Mesenchymal stem cell (in vitro differentiated cells and primary cell): Measurements from ENCODE around the gene KRTAP10-8.
"Not testable (repeated sequence)": the region's sequence is repeated elsewhere in the genome, so short reads cannot be mapped to it uniquely, and the experiment has no call there.

Experiments used
- DNase-seq: peaks from one replicate; pipeline ENCODE4 v3.0.0-alpha.2; 2013
- H2AFZ ChIP-seq: one replicate; pipeline ENCODE4 v1.6.1; 2013; ENCODE audit warnings: low read depth, mild to moderate bottlenecking, control low read depth, inconsistent platforms, low read length, moderate library complexity
- H2AK5ac ChIP-seq: 2 replicates; pipeline ENCODE4 v1.6.1; 2013; ENCODE audit warnings: low read length, moderate library complexity, mild to moderate bottlenecking, inconsistent platforms; ENCODE audit not compliant: severe bottlenecking
- H2BK120ac ChIP-seq: one replicate; pipeline ENCODE4 v1.6.1; 2013; ENCODE audit warnings: low read depth, mild to moderate bottlenecking, inconsistent platforms, low read length, moderate library complexity
- H2BK12ac ChIP-seq, 2 experiments: one replicate each; pipeline ENCODE4 v1.6.1; 2013; ENCODE audit warnings: inconsistent platforms in 2 of 2, low read length in 2 of 2, mild to moderate bottlenecking in 2 of 2, moderate library complexity in 2 of 2, control low read depth in 1 of 2
- H2BK15ac ChIP-seq: one replicate; pipeline ENCODE4 v1.6.1; 2013; ENCODE audit warnings: mild to moderate bottlenecking, low read depth, inconsistent platforms; ENCODE audit not compliant: poor library complexity, severe bottlenecking
- H2BK5ac ChIP-seq: 2 replicates; pipeline ENCODE4 v1.6.1; 2013; ENCODE audit warnings: low read depth, mild to moderate bottlenecking, low read length, control low read depth, inconsistent platforms; ENCODE audit not compliant: poor library complexity, severe bottlenecking
- H3K14ac ChIP-seq, 2 experiments: one replicate each; pipeline ENCODE4 v1.6.1; 2013; ENCODE audit warnings: inconsistent platforms in 2 of 2, low read length in 2 of 2, control low read depth in 1 of 2, mild to moderate bottlenecking in 1 of 2, moderate library complexity in 1 of 2
- H3K18ac ChIP-seq, 2 experiments: one replicate each; pipeline ENCODE4 v1.6.1; 2013; ENCODE audit warnings: inconsistent platforms in 2 of 2, low read length in 2 of 2, control low read depth in 1 of 2, low read depth in 1 of 2, mild to moderate bottlenecking in 1 of 2
- H3K23ac ChIP-seq, 2 experiments: one replicate each; pipeline ENCODE4 v1.6.1; 2013; ENCODE audit warnings: inconsistent platforms in 2 of 2, low read length in 2 of 2, mild to moderate bottlenecking in 2 of 2, moderate library complexity in 2 of 2, control low read depth in 1 of 2
- H3K27ac ChIP-seq: 2 replicates; pipeline ENCODE4 v1.5.1; 2013; ENCODE audit warnings: mild to moderate bottlenecking, moderate library complexity, low read length, control low read depth, inconsistent platforms; ENCODE audit not compliant: poor library complexity, severe bottlenecking
- H3K27me3 ChIP-seq, 2 experiments: 2 replicates each; pipeline versions ENCODE4 v1.6.1 to v1.7.0; 2013; ENCODE audit warnings: low read length in 2 of 2, mild to moderate bottlenecking in 2 of 2, moderate library complexity in 2 of 2, control low read depth in 1 of 2, inconsistent platforms in 1 of 2; ENCODE audit not compliant: control insufficient read depth in 1 of 2, insufficient read depth in 1 of 2
- H3K36me3 ChIP-seq, 2 experiments: 2 replicates each; pipeline versions ENCODE4 v1.6.1 to v1.7.0; 2013; ENCODE audit warnings: low read length in 2 of 2, control low read depth in 1 of 2, inconsistent platforms in 1 of 2, low read depth in 1 of 2, mild to moderate bottlenecking in 1 of 2; ENCODE audit not compliant: insufficient read depth in 2 of 2, control insufficient read depth in 1 of 2
- H3K4ac ChIP-seq, 2 experiments: one replicate each; pipeline ENCODE4 v1.6.1; 2013; ENCODE audit warnings: inconsistent platforms in 2 of 2, low read length in 2 of 2, mild to moderate bottlenecking in 2 of 2, moderate library complexity in 2 of 2, control low read depth in 1 of 2, low read depth in 1 of 2
- H3K4me1 ChIP-seq: 2 replicates; pipeline ENCODE4 v1.6.1; 2013; ENCODE audit warnings: low read depth, low read length, control low read depth; ENCODE audit not compliant: control insufficient read depth, insufficient read depth
- H3K4me2 ChIP-seq: 2 replicates; pipeline ENCODE4 v1.6.1; 2013; ENCODE audit warnings: low read length, mild to moderate bottlenecking, inconsistent platforms; ENCODE audit not compliant: poor library complexity, severe bottlenecking
- H3K4me3 ChIP-seq, 2 experiments: 2 replicates each; pipeline versions ENCODE4 v1.5.1 to v1.7.0; 2013; ENCODE audit warnings: low read length in 2 of 2, mild to moderate bottlenecking in 2 of 2, control low read depth in 1 of 2, low read depth in 1 of 2; ENCODE audit not compliant: insufficient read depth in 1 of 2
- H3K79me1 ChIP-seq: replicated peaks from 2 replicates; pipeline ENCODE4 v1.6.1; 2013; ENCODE audit warnings: mild to moderate bottlenecking, control low read depth, low read length, inconsistent platforms; ENCODE audit not compliant: poor library complexity, severe bottlenecking
- H3K9ac ChIP-seq: 2 replicates; pipeline ENCODE4 v1.7.0; 2013; ENCODE audit warnings: mild to moderate bottlenecking, low read length, moderate library complexity
- H3K9me3 ChIP-seq: 2 replicates; pipeline ENCODE4 v1.7.0; 2013; ENCODE audit warnings: mild to moderate bottlenecking, low read length; ENCODE audit not compliant: control insufficient read depth
- H4K8ac ChIP-seq: one replicate; pipeline ENCODE4 v1.6.1; 2013; ENCODE audit warnings: inconsistent platforms, mild to moderate bottlenecking, low read length, moderate library complexity
- H4K91ac ChIP-seq: one replicate; pipeline ENCODE4 v1.6.1; 2013; ENCODE audit warnings: mild to moderate bottlenecking, low read length, inconsistent platforms
- WGBS: methylation state at CpG from one replicate; pipeline ENCODE4 v1.1.7; 2013; ENCODE audit warnings: mixed read lengths; 5-methylcytosine and 5-hydroxymethylcytosine counted together

Gene KRTAP10-8

GRCh38 chr21:44600118-44600978, 11.5 kb upstream of the KRTAP10-8 start, which contains the start of gene KRTAP10-7:
Gene KRTAP10-7 (plus strand): TSS chr21:44600597. CDS start chr21:44600622, 25 bp downstream.
- not testable (repeated sequence) for H3K36me3 ChIP-seq, H2BK12ac ChIP-seq, H3K4me1 ChIP-seq, H2BK120ac ChIP-seq, H2AK5ac ChIP-seq, H3K27ac ChIP-seq, H4K91ac ChIP-seq, H3K4ac ChIP-seq, DNase-seq, H3K14ac ChIP-seq, H4K8ac ChIP-seq, H3K79me1 ChIP-seq, H3K23ac ChIP-seq, H3K9ac ChIP-seq, H2BK5ac ChIP-seq, H3K4me2 ChIP-seq, H2AFZ ChIP-seq, H3K4me3 ChIP-seq, H2BK15ac ChIP-seq, H3K9me3 ChIP-seq, H3K18ac ChIP-seq
- 83% methylated on average over 20 of the region's 23 CpGs for whole genome bisulfite sequencing
- peaks cover 3 to 28% of the 10 kb centered on the region in 2 experiments for H3K27me3 ChIP-seq

- H2BK15ac ChIP-seq, H3K18ac ChIP-seq, H3K9me3 ChIP-seq, H2AK5ac ChIP-seq, H3K4me3 ChIP-seq, H2AFZ ChIP-seq, H2BK12ac ChIP-seq, H2BK120ac ChIP-seq, H3K14ac ChIP-seq, H3K4me1 ChIP-seq, H3K4ac ChIP-seq, DNase-seq, H4K91ac ChIP-seq, H4K8ac ChIP-seq, H3K9ac ChIP-seq, H3K36me3 ChIP-seq, H3K4me2 ChIP-seq, H2BK5ac ChIP-seq, H3K23ac ChIP-seq, H3K27ac ChIP-seq, H3K79me1 ChIP-seq: not testable (repeated sequence)
- H3K27me3 ChIP-seq: peaks cover 3 to 21% of the 10 kb centered on the region in 2 experiments
- WGBS: 78% methylated on average over 10 of the region's 10 CpGs
Observed at GRCh38 chr21:44601091-44601490, 10.8 kb upstream of the KRTAP10-8 start.

- H2AFZ ChIP-seq: no peak overlapping the region
- no peak overlapping the region for H3K23ac ChIP-seq
- no peak overlapping the region for H4K8ac ChIP-seq
- no peak overlapping the region for H2BK5ac ChIP-seq
- WGBS: 87% methylated on average over 21 of the region's 23 CpGs
- H2AK5ac ChIP-seq: no peak overlapping the region
- no peak overlapping the region for H3K9ac ChIP-seq
- no peak overlapping the region for H2BK12ac ChIP-seq
- H3K27me3 ChIP-seq: peaks cover 3 to 21% of the 10 kb centered on the region in 2 experiments
- H2BK120ac ChIP-seq: no peak overlapping the region
- no peak overlapping the region for H3K4me2 ChIP-seq
- DNase-seq: no peak
- H3K4me3 ChIP-seq: no peak overlapping the region
- no peak overlapping the region for H3K18ac ChIP-seq
- H3K4me1 ChIP-seq: no peaks in the 10 kb centered on the region
- H3K14ac ChIP-seq: no peak overlapping the region
- no peaks in the 10 kb centered on the region for H3K36me3 ChIP-seq
- H4K91ac ChIP-seq: no peak overlapping the region
- H2BK15ac ChIP-seq: no peak overlapping the region
- no peak overlapping the region for H3K4ac ChIP-seq
- no peaks in the 10 kb centered on the region for H3K79me1 ChIP-seq
- no peak overlapping the region for H3K27ac ChIP-seq
- peaks cover 3% of the 10 kb centered on the region for H3K9me3 ChIP-seq
Observed at GRCh38 chr21:44601596-44602462, 10.1 kb upstream of the KRTAP10-8 start.

- H2AK5ac ChIP-seq: no peak overlapping the region
- H3K9me3 ChIP-seq: peaks cover 3% of the 10 kb centered on the region
- H3K9ac ChIP-seq: no peak overlapping the region
- no peak overlapping the region for H2AFZ ChIP-seq
- H3K27me3 ChIP-seq: peaks cover 3 to 21% of the 10 kb centered on the region in 2 experiments
- no peak overlapping the region for H2BK120ac ChIP-seq
- DNase-seq: no peak
- no peak overlapping the region for H2BK5ac ChIP-seq
- 84% methylated on average over 20 of the region's 21 CpGs for WGBS
- no peak overlapping the region for H3K4me3 ChIP-seq
- no peak overlapping the region for H3K4me2 ChIP-seq
- H4K8ac ChIP-seq: no peak overlapping the region
- H3K4me1 ChIP-seq: no peaks in the 10 kb centered on the region
- H3K4ac ChIP-seq: no peak overlapping the region
- H4K91ac ChIP-seq: no peak overlapping the region
- H2BK12ac ChIP-seq: no peak overlapping the region
- H2BK15ac ChIP-seq: no peak overlapping the region
- H3K27ac ChIP-seq: no peak overlapping the region
- no peak overlapping the region for H3K14ac ChIP-seq
- H3K18ac ChIP-seq: no peak overlapping the region
- H3K23ac ChIP-seq: no peak overlapping the region
- H3K36me3 ChIP-seq: no peaks in the 10 kb centered on the region
- no peaks in the 10 kb centered on the region for H3K79me1 ChIP-seq
Observed at GRCh38 chr21:44602463-44602850, 9.4 kb upstream of the KRTAP10-8 start.
